Left ventricle myocardium inferior (tissue), 1 donor: Measurements from ENCODE around the gene STXBP6. TPM values are rescaled to one million over a fixed set of nuclear protein-coding genes. Genes with fewer than 3 reads are reported as not detected.

ENCODE experiments used
- DNase-seq: peaks from one replicate; pipeline ENCODE4 v3.0.0-alpha.2; 2020
- H3K27ac ChIP-seq: fragments of 200-600 bp; replicated peaks from 2 replicates; pipeline ENCODE4 v1.8.0; 2021
- H3K27me3 ChIP-seq: fragments of 200-600 bp; 2 replicates; pipeline ENCODE4 v1.8.0; 2021; ENCODE audit warnings: low read depth
- H3K36me3 ChIP-seq: fragments of 200-600 bp; 2 replicates; pipeline ENCODE4 v1.8.0; 2021
- H3K4me1 ChIP-seq: fragments of 200-600 bp; 2 replicates; pipeline ENCODE4 v1.8.0; 2021
- H3K4me3 ChIP-seq: fragments of 200-600 bp; 2 replicates; pipeline ENCODE4 v1.8.0; 2021; ENCODE audit warnings: mild to moderate bottlenecking, moderate library complexity
- H3K9me3 ChIP-seq: fragments of 200-600 bp; replicated peaks from 2 replicates; pipeline ENCODE4 v1.8.0; 2021
- intact Hi-C: fragments of 100-400 bp; cut with micrococcal nuclease; formaldehyde crosslinking; loops from one replicate; pipeline ENCODE4 v1.11.0; 2022
- total RNA-seq: library from RNA; stranded (reverse); fragmentation: NEBNext Ultra II Directional; extraction: Animal tissue kit (Norgen Biotek cat#: 25700); gene quantifications from one replicate; pipeline ENCODE4 v1.2.1, GENCODE V29; 2021
- TF ChIP-seq, protein P1 (sequence below): fragments of 200-600 bp; IDR thresholded peaks from 2 replicates; pipeline ENCODE4 v1.8.0; 2021; ENCODE audit warnings: antibody characterized with exemption, mild to moderate bottlenecking, borderline replicate concordance
- donor health status: DM: no; HTN: yes; CAD: no; lungs with severe emphysema.

STXBP6 gene
- total RNA-seq, 1 donor from 2014 or later, result 21.7 TPM

DNA sequence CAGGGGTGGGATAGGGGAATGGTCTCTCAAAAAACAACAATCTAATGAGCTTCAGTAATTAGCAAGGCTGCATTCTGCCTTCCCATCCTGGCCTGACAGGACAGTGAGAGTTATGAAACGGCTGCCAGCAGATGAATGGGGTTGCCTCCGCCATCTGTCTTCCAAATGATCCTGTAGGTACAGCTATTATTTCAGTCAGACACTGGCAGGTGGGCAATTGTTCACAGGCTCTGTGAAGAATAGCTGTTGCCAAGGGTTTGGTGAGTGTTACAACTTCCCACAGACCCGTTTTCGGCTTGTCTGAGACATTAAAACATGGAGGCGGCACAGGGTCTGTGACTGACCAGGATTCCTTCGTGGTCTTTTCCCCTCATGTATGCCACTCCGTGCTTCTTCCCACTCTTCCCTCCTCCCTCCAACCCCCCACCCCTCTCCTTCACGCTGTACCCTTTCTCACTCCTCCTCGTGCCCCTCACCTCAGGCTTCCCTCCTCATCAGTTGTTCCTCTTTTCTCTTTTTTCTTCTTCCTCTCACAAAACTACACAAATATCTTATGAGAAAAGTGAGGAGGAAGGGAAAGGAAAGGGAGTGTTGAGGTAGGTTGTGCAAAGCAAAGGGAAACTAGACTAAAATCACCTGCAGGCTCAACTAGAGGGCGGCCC is 255.2 kb downstream of the STXBP6 start:
- Histone ChIP-seq H3K36me3 (no peaks in the 10 kb centered on the region), H3K27me3 (no peaks in the 10 kb centered on the region)
- intact Hi-C loops, result no loop called here

DNA sequence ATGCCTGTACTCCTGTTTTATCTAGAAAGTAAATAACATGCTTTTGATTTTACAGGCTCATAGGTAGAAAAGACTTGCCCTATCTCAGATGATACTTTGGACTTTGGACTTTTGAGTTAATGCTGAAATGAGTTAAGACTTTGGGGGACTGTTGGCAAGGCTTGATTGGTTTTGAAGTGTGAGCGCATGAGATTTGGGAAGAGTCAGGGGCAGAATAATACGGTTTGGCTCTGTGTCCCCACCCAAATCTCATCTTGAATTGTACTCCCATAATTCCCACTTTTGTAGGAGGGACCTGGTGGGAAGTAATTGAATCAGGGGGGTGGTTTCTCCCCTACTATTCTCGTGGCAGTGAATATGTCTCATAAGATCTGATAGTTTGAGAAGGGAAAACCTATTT is 259.8 kb downstream of the STXBP6 start:
- no peaks in the 10 kb centered on the region for H3K36me3 ChIP-seq

More for the DNA sequence above, 255.2 kb downstream of the STXBP6 start:
- no peak overlapping the region for H3K27ac ChIP-seq
- TF ChIP-seq, protein P1, sequence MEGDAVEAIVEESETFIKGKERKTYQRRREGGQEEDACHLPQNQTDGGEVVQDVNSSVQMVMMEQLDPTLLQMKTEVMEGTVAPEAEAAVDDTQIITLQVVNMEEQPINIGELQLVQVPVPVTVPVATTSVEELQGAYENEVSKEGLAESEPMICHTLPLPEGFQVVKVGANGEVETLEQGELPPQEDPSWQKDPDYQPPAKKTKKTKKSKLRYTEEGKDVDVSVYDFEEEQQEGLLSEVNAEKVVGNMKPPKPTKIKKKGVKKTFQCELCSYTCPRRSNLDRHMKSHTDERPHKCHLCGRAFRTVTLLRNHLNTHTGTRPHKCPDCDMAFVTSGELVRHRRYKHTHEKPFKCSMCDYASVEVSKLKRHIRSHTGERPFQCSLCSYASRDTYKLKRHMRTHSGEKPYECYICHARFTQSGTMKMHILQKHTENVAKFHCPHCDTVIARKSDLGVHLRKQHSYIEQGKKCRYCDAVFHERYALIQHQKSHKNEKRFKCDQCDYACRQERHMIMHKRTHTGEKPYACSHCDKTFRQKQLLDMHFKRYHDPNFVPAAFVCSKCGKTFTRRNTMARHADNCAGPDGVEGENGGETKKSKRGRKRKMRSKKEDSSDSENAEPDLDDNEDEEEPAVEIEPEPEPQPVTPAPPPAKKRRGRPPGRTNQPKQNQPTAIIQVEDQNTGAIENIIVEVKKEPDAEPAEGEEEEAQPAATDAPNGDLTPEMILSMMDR, result no peak
- peaks cover 5% of the 10 kb centered on the region for H3K4me1 ChIP-seq
- H3K4me3 ChIP-seq, result no peak overlapping the region
- no peaks in the 10 kb centered on the region for H3K9me3 ChIP-seq
- no peak for DNase-seq

DNA sequence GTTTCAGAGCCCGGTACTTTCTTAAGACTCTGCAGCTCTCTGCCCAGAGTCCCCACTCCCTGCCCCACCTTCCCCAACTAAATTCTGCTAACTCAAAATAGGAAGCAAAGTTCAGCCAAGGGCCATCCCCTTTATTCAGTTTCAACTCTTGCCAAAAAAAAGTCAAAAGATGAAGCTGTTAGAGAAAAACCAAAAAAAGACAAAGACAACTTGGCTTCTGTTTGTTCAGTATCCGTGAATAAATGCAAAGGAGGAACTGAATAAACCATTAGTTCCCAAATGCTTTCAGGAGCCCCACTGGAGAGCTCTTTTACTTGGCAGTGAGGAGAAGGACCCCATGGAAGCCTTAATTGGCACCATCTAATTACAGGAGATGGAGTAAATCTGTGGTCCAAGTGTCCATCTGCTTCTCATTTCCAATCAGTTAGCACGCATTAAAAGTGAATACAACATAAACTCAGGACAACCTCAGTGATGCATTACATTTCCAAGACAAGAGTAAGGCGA is 260.5 kb downstream of the STXBP6 start:
- Histone ChIP-seq H3K9me3 (no peaks in the 10 kb centered on the region), H3K4me1 (peaks cover 16% of the 10 kb centered on the region), H3K36me3 (no peaks in the 10 kb centered on the region), H3K27ac (peak overlapping the region; percentile 32), H3K27me3 (no peaks in the 10 kb centered on the region), H3K4me3 (no peak overlapping the region)
- TF ChIP-seq, protein P1, result no peak
- intact Hi-C loops, result no loop called here
- no peak for DNase-seq

More for the DNA sequence above, 259.8 kb downstream of the STXBP6 start:
- Histone ChIP-seq H3K4me1 (peaks cover 16% of the 10 kb centered on the region), H3K27me3 (no peaks in the 10 kb centered on the region), H3K9me3 (no peaks in the 10 kb centered on the region), H3K27ac (no peak overlapping the region), H3K4me3 (no peak overlapping the region)
- no peak for DNase-seq
- TF ChIP-seq, protein P1, result no peak
- intact Hi-C loops, result no loop called here

DNA sequence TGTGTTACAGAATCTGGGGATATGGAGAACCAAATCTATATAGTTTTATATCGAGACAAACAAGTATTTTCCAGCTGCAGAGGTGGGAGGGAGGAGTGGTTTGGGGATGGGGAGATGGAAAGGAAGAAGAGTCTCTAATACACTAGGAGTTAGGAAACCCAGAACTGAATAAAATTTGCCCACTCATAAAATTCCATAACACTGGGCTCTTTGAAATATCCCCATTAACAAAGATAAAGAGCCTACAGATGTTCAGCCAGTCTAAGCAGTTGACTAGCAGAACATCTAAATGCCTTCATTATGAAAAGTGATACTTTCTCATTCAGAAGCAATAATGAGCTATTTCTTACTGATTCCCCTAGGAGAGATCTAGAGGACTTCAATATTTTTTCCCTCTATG is 264.2 kb downstream of the STXBP6 start:
- intact Hi-C loops, result no loop called here

DNA sequence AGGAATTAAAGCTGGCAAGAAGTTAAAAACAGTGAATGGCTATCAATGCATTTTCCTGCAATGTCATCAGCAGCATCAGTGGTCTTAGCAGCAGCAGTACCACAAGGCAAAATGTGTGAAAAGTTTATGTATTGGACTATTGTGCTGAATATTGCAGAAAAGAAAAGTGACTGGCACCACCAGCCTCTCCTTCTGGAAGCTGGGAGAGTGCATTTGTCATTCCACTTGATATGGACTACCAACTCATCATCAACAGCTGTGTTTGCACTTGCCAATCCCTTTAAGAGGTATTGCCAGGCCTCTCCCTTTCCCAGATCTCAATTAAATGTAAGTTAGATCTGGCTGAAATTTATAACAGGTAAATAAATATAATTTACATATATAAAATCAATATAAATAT is 265.0 kb downstream of the STXBP6 start:
- no peak overlapping the region for H3K27ac ChIP-seq
- DNase-seq, result no peak
- intact Hi-C loops, result no loop called here
- no peaks in the 10 kb centered on the region for H3K36me3 ChIP-seq
- no peak overlapping the region for H3K4me3 ChIP-seq
- no peaks in the 10 kb centered on the region for H3K9me3 ChIP-seq
- TF ChIP-seq, protein P1, result no peak
- H3K4me1 ChIP-seq, result peaks cover 13% of the 10 kb centered on the region
- H3K27me3 ChIP-seq, result no peaks in the 10 kb centered on the region

More for the DNA sequence above, 264.2 kb downstream of the STXBP6 start:
- no peak for DNase-seq
- TF ChIP-seq, protein P1, result no peak
- peaks cover 16% of the 10 kb centered on the region for H3K4me1 ChIP-seq
- no peak overlapping the region for H3K27ac ChIP-seq
- H3K27me3 ChIP-seq, result no peaks in the 10 kb centered on the region
- H3K9me3 ChIP-seq, result no peaks in the 10 kb centered on the region
- H3K4me3 ChIP-seq, result no peak overlapping the region
- H3K36me3 ChIP-seq, result no peaks in the 10 kb centered on the region
